ENCODE results near the gene TNFAIP8L3. TPM values are rescaled to one million over a fixed set of nuclear protein-coding genes. Genes with fewer than 3 reads are reported as not detected.

Gene TNFAIP8L3
- total and polyA plus RNA-seq, 2 of the 4 experiments (the other 2 are of a cell fraction): 0.29 to 0.90 TPM

- no peak overlapping the region for H3K9ac ChIP-seq (ENCODE audit: low read depth, low read length)
- H3K18ac ChIP-seq (ENCODE audit: low read depth, low read length): no peak overlapping the region
- DNase-seq (no peak), ATAC-seq (ENCODE audit: low read depth) (no peak)
- no peak overlapping the region for H4K91ac ChIP-seq (ENCODE audit: insufficient read depth, low read depth, low read length)
- no peak overlapping the region for H3K56ac ChIP-seq (ENCODE audit: extremely low read depth, insufficient read depth, low read length)
- no peak overlapping the region for H4K8ac ChIP-seq (ENCODE audit: low read depth in 2 of 2, low read length in 2 of 2)
- H3K27ac ChIP-seq (ENCODE audit: insufficient read depth, low read length): no peak overlapping the region
- in situ Hi-C loops (cut with MboI; ENCODE audit: low sequenced_read_pairs) (no loop called here), intact Hi-C loops (cut with micrococcal nuclease) (no loop called here), dilution Hi-C loops (cut with HindIII; ENCODE audit: low sequenced_read_pairs, unreplicated experiment) (no loop called here)
- no peak overlapping the region for H3K4ac ChIP-seq (ENCODE audit: low read depth, low read length)
- H3K79me1 ChIP-seq (ENCODE audit: low read depth in 1 of 2, low read length in 2 of 2): no peaks in the 10 kb centered on the region
- H3K23ac ChIP-seq (ENCODE audit: low read depth, low read length): no peak overlapping the region
- no TSS peak for BruUV-seq (replicated peaks)
- POLR2A ChIA-PET (ENCODE audit: unreplicated experiment): no interaction called here
- peaks cover 48% of the 10 kb centered on the region for H3K27me3 ChIP-seq (ENCODE audit: control insufficient read depth, insufficient read depth, low read length)
- no peak for TF ChIP-seq RFX5 (IDR thresholded peaks at IDR 0.05; ENCODE audit: low read depth, low read length)
- no peak for TF ChIP-seq NFE2L2 (IDR thresholded peaks at IDR 0.05; ENCODE audit: low read depth, low read length)
- TF ChIP-seq USF2 (IDR thresholded peaks at IDR 0.05; ENCODE audit: low read depth, low read length): no peak
- TF ChIP-seq RCOR1 (IDR thresholded peaks at IDR 0.05; ENCODE audit: insufficient replicate concordance, low read length): no peak
- TF ChIP-seq, protein P1, sequence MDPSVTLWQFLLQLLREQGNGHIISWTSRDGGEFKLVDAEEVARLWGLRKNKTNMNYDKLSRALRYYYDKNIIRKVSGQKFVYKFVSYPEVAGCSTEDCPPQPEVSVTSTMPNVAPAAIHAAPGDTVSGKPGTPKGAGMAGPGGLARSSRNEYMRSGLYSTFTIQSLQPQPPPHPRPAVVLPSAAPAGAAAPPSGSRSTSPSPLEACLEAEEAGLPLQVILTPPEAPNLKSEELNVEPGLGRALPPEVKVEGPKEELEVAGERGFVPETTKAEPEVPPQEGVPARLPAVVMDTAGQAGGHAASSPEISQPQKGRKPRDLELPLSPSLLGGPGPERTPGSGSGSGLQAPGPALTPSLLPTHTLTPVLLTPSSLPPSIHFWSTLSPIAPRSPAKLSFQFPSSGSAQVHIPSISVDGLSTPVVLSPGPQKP (IDR thresholded peaks at IDR 0.05; ENCODE audit: borderline replicate concordance, low read depth, low read length): no peak
- TF ChIP-seq MAFK (IDR thresholded peaks at IDR 0.05; ENCODE audit: low read depth, low read length): no peak
- no peak for TF ChIP-seq FOS (IDR thresholded peaks at IDR 0.05; ENCODE audit: low read depth, low read length)
- TF ChIP-seq RAD21 (IDR thresholded peaks at IDR 0.05; ENCODE audit: low read length): no peak
- no peak for TF ChIP-seq POLR2A (IDR thresholded peaks at IDR 0.05; ENCODE audit: low read depth, low read length)
- no peak for TF ChIP-seq CHD1 (IDR thresholded peaks at IDR 0.05; ENCODE audit: low read depth, low read length)
- no peak for TF ChIP-seq MXI1 (IDR thresholded peaks at IDR 0.05; ENCODE audit: borderline replicate concordance, low read depth, low read length)
- no peak for TF ChIP-seq CEBPB (IDR thresholded peaks at IDR 0.05; ENCODE audit: low read depth, low read length)
- no peak for TF ChIP-seq BHLHE40 (IDR thresholded peaks at IDR 0.05; ENCODE audit: low read depth, low read length)
- no peak overlapping the region for H2BK120ac ChIP-seq (ENCODE audit: low read depth, low read length)
- CTCF ChIA-PET: interaction anchor here (0.7 to 1.8 kb wide), 2 partner anchors 32 to 35 kb away, joined by 3 read pairs; no protein-coding TSS in a partner anchor
- H2AFZ ChIP-seq (replicated peaks; ENCODE audit: low read length, poor library complexity): no peak overlapping the region
- H3K9me1 ChIP-seq (ENCODE audit: insufficient read depth, low read length): no peaks in the 10 kb centered on the region; the same call in 1 of the 2 replicates
- no peak overlapping the region for H2BK15ac ChIP-seq (ENCODE audit: low read depth, low read length)
- no peak overlapping the region for H2BK5ac ChIP-seq (ENCODE audit: low read depth, low read length, poor library complexity, severe bottlenecking)
- H4K20me1 ChIP-seq (ENCODE audit: insufficient read depth, low read length): no peaks in the 10 kb centered on the region
- no CpG with 5 or more reads among the region's 1 CpG for WGBS, 2 experiments (ENCODE audit: extremely low coverage in 2 of 2, insufficient read length in 1 of 2)
- no peak overlapping the region for H4K5ac ChIP-seq (ENCODE audit: low read depth, low read length)
- no peak overlapping the region for H3K14ac ChIP-seq (replicated peaks; ENCODE audit: low read depth, low read length)
- H2BK20ac ChIP-seq (ENCODE audit: low read depth, low read length): no peak overlapping the region
- H3K4me3 ChIP-seq (ENCODE audit: insufficient read depth, low read depth, low read length): no peak overlapping the region
- H3K36me3 ChIP-seq (ENCODE audit: control insufficient read depth, insufficient read depth, low read length): no peaks in the 10 kb centered on the region
- no peaks in the 10 kb centered on the region for H3K9me3 ChIP-seq (ENCODE audit: control insufficient read depth, insufficient read depth, low read length)
- H2AK9ac ChIP-seq (replicated peaks; ENCODE audit: low read depth, low read length, poor library complexity): no peak overlapping the region
- H3K4me2 ChIP-seq (ENCODE audit: low read depth, low read length): no peak overlapping the region
- no peak overlapping the region for H2AK5ac ChIP-seq (ENCODE audit: low read depth, low read length)
- peaks cover 2% of the 10 kb centered on the region for H3K4me1 ChIP-seq (ENCODE audit: control insufficient read depth, insufficient read depth, low read length)
Measured at GRCh38 chr15:51098331-51098619, 3.6 kb upstream of the TNFAIP8L3 start.
